HUDEP-2 (cell line): ENCODE measurements around the gene OR9Q2.
"Not testable (repeated sequence)": the region's sequence is repeated elsewhere in the genome, so short reads cannot be mapped to it uniquely, and the experiment has no call there.

Experiments used
- DNase-seq, 76 experiments: peaks; one replicate each; lab custom pipeline; 2025; ENCODE audit not compliant: unreplicated experiment in 76 of 76; lab: John Stamatoyannopoulos, UW

The OR9Q2 gene

GRCh38 chr11:58188770-58189169, at the start of gene OR9Q2:
TSS of gene OR9Q2 (plus strand) at chr11:58189070. CDS start at chr11:58190491, 1,421 bp downstream.
- DNase-seq: no peak

GRCh38 chr11:58142761-58143160, 46.1 kb upstream of the OR9Q2 start:
- DNase-seq: no peak

GRCh38 chr11:58152781-58153180, 36.1 kb upstream of the OR9Q2 start:
- DNase-seq: no peak

GRCh38 chr11:58164389-58164788, 24.5 kb upstream of the OR9Q2 start:
- no peak for DNase-seq

- no peak for DNase-seq
These were observed 23.9 kb upstream of the OR9Q2 start for GRCh38 chr11:58164990-58165389.

- no peak for DNase-seq
These were observed 23.3 kb upstream of the OR9Q2 start for GRCh38 chr11:58165504-58166106.

- no peak for DNase-seq
These were observed 11.3 kb upstream of the OR9Q2 start for GRCh38 chr11:58177409-58178054.

- no peak for DNase-seq
These were observed 10.4 kb upstream of the OR9Q2 start for GRCh38 chr11:58178444-58178843.

GRCh38 chr11:58179648-58180047, 9.2 kb upstream of the OR9Q2 start:
- peak in 1 of 76 experiments; percentile 1 for DNase-seq

- no peak for DNase-seq
These were observed 1.9 kb upstream of the OR9Q2 start for GRCh38 chr11:58186938-58187337.

- no peak for DNase-seq
These were observed 3.4 kb downstream of the OR9Q2 start for GRCh38 chr11:58192229-58192628.

- DNase-seq: no peak
These were observed 4.5 kb downstream of the OR9Q2 start for GRCh38 chr11:58193391-58193790.

GRCh38 chr11:58195939-58196338, 7.1 kb downstream of the OR9Q2 start:
- DNase-seq: no peak

GRCh38 chr11:58199271-58199670, 10.4 kb downstream of the OR9Q2 start:
- no peak for DNase-seq

GRCh38 chr11:58204042-58204441, 15.2 kb downstream of the OR9Q2 start, which contains the start of gene OR1S2:
TSS of gene OR1S2 (minus strand) at chr11:58204142. CDS start at chr11:58204142, 0 bp downstream.
- no peak for DNase-seq

- DNase-seq: not testable (repeated sequence)
These were observed 23.6 kb downstream of the OR9Q2 start, which contains the start of gene OR1S1 for GRCh38 chr11:58212420-58212819. TSS of gene OR1S1 (plus strand) at chr11:58212720.

- DNase-seq: no peak
These were observed 27.6 kb downstream of the OR9Q2 start for GRCh38 chr11:58216476-58216875.

GRCh38 chr11:58222721-58223120, 33.9 kb downstream of the OR9Q2 start:
- no peak for DNase-seq

GRCh38 chr11:58227956-58228615, 39.2 kb downstream of the OR9Q2 start:
- no peak for DNase-seq
